ENCODE data around the gene NMNAT3.
"Not testable (repeated sequence)": the region's sequence is repeated elsewhere in the genome, so short reads cannot be mapped to it uniquely, and the experiment has no call there.

NMNAT3 gene

DNA sequence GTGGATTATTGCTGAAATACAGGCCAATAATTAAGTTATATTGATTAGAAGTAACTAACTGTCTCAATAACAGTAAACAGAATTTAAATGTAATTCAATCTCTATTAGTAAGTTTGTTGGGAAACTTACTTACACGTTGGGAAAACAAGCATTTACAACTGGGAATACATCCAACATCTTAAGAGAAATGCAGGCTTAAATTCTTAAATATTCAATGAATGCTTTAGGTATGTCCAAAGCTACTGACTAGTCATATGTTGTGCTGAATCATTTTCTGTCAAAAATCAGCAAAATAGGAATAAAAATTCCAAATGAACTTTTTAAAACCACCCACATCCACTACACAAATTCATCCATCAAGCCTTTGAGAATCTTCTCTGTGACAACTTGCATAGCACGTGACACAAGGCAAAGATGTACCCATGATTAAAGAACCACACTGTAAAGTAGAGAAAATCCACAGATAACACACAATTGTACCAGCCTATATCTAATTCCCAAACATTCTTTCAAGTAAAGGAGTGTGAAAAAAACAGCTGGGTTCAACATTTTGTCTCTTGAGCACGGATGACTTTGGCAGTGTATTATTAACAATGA is 60.0 kb downstream of the NMNAT3 start:
- no peaks in the 10 kb centered on the region for H3K36me3 ChIP-seq (ENCODE audit: control insufficient read depth in 1 of 2, insufficient read depth in 2 of 2, low read length in 2 of 2)
- no peaks in the 10 kb centered on the region for H3K27me3 ChIP-seq (ENCODE audit: control insufficient read depth in 1 of 2, insufficient read depth in 2 of 2, low read length in 2 of 2)
- no peak overlapping the region for H3K9ac ChIP-seq (ENCODE audit: low read depth in 1 of 2, low read length in 2 of 2)
- no peaks in the 10 kb centered on the region for H3K9me3 ChIP-seq (ENCODE audit: control insufficient read depth in 1 of 2, low read length in 2 of 2)
- no peaks in the 10 kb centered on the region for H3K4me1 ChIP-seq (ENCODE audit: control insufficient read depth in 1 of 2, insufficient read depth in 2 of 2, low read length in 2 of 2)
- H3K27ac ChIP-seq (ENCODE audit: low read depth, low read length): no peak overlapping the region
- no peak overlapping the region for H3K4me3 ChIP-seq (ENCODE audit: low read depth in 1 of 2, low read length in 2 of 2)

DNA sequence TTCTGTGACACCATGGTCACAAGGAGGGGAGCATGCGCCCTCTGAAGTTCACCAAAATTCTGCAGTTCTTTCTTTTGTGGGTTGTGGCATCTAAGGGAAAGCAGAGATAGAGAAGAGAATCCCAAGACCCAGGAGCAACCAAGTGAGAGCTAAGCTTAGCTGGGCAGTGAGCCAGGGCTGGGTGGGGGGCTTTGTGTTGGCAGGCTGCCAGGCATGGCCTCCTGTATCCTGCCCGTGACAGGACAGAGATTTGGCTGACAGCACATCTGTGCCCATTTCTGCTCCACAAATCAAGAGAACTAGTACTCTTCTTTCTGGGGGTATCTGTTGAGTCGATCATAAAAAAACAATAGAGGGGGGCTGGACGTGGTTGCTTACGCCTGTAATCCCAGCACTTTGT is 66.2 kb downstream of the NMNAT3 start:
- H3K9me3 ChIP-seq (ENCODE audit: control insufficient read depth in 1 of 2, low read length in 2 of 2): no peaks in the 10 kb centered on the region
- no peaks in the 10 kb centered on the region for H3K36me3 ChIP-seq (ENCODE audit: control insufficient read depth in 1 of 2, insufficient read depth in 2 of 2, low read length in 2 of 2)
- no peak overlapping the region for H3K9ac ChIP-seq (ENCODE audit: low read depth in 1 of 2, low read length in 2 of 2)
- H3K4me3 ChIP-seq (ENCODE audit: low read depth in 1 of 2, low read length in 2 of 2): no peak overlapping the region
- no peaks in the 10 kb centered on the region for H3K27me3 ChIP-seq (ENCODE audit: control insufficient read depth in 1 of 2, insufficient read depth in 2 of 2, low read length in 2 of 2)
- no peaks in the 10 kb centered on the region for H3K4me1 ChIP-seq (ENCODE audit: control insufficient read depth in 1 of 2, insufficient read depth in 2 of 2, low read length in 2 of 2)
- no peak overlapping the region for H3K27ac ChIP-seq (ENCODE audit: low read depth, low read length)

DNA sequence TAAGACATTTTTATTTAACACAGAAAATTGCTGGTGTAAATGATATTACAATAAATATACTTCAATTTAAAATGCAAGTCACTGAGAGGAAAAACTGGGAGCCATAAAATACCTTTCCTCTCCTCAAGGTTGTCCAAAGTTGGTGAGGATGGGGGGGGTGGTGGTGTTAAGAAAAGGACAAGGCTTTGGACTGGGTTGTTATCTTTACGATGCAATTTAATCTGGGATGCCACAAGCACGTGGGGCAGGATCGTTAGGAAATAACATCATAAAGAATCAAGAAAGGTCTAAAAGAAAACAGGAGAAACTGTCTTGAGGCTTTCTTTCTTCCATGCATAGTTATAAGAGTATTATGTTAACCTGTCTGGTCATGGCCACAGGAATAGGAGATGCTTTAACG is 66.9 kb downstream of the NMNAT3 start:
- H3K9me3 ChIP-seq (ENCODE audit: control insufficient read depth in 1 of 2, low read length in 2 of 2): no peaks in the 10 kb centered on the region
- no peak overlapping the region for H3K27ac ChIP-seq (ENCODE audit: low read depth, low read length)
- no peak overlapping the region for H3K4me3 ChIP-seq (ENCODE audit: low read depth in 1 of 2, low read length in 2 of 2)
- no peak overlapping the region for H3K9ac ChIP-seq (ENCODE audit: low read depth in 1 of 2, low read length in 2 of 2)
- H3K36me3 ChIP-seq (ENCODE audit: control insufficient read depth in 1 of 2, insufficient read depth in 2 of 2, low read length in 2 of 2): no peaks in the 10 kb centered on the region
- no peaks in the 10 kb centered on the region for H3K4me1 ChIP-seq (ENCODE audit: control insufficient read depth in 1 of 2, insufficient read depth in 2 of 2, low read length in 2 of 2)
- no peaks in the 10 kb centered on the region for H3K27me3 ChIP-seq (ENCODE audit: control insufficient read depth in 1 of 2, insufficient read depth in 2 of 2, low read length in 2 of 2)

DNA sequence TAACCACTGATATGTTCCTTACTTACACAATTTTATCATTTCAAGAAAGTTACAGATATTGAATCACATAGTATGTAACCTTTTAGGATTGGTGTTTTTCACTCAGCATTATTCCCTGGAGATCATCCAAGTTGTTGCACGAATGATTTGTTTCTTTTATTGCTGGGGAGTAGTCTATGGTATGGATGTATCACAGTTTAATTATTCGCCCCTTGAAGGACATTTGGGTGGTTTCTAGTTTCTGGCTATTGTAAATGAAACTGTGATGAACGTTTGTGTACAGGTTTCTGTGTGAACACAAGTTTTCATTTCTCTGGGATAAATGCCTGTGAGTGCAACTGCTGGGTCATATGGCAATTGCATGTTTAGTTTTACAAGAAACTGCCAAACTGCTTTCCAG is 68.8 kb downstream of the NMNAT3 start:
- H3K27ac ChIP-seq (ENCODE audit: low read depth, low read length): no peak overlapping the region
- H3K4me1 ChIP-seq (ENCODE audit: control insufficient read depth in 1 of 2, insufficient read depth in 2 of 2, low read length in 2 of 2): no peaks in the 10 kb centered on the region
- no peaks in the 10 kb centered on the region for H3K27me3 ChIP-seq (ENCODE audit: control insufficient read depth in 1 of 2, insufficient read depth in 2 of 2, low read length in 2 of 2)
- no peak overlapping the region for H3K9ac ChIP-seq (ENCODE audit: low read depth in 1 of 2, low read length in 2 of 2)
- H3K4me3 ChIP-seq (ENCODE audit: low read depth in 1 of 2, low read length in 2 of 2): no peak overlapping the region
- H3K36me3 ChIP-seq (ENCODE audit: control insufficient read depth in 1 of 2, insufficient read depth in 2 of 2, low read length in 2 of 2): no peaks in the 10 kb centered on the region
- no peaks in the 10 kb centered on the region for H3K9me3 ChIP-seq (ENCODE audit: control insufficient read depth in 1 of 2, low read length in 2 of 2)

DNA sequence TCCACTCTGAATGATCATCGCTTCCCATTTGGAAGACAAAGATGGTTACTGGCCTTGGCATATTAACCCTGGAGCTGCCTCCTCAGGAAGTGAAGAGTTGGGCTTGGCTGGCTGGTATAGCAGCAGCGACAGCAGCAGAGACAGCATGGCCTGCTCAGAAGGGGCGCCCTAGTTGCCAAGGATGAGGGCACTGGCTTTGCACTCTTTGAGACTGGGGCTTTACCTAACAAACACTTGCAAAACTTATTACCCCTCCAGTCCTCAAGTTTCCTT is 69.7 kb downstream of the NMNAT3 start:
- H3K36me3 ChIP-seq (ENCODE audit: control insufficient read depth in 1 of 2, insufficient read depth in 2 of 2, low read length in 2 of 2): no peaks in the 10 kb centered on the region
- no peak overlapping the region for H3K27ac ChIP-seq (ENCODE audit: low read depth, low read length)
- H3K27me3 ChIP-seq (ENCODE audit: control insufficient read depth in 1 of 2, insufficient read depth in 2 of 2, low read length in 2 of 2): no peaks in the 10 kb centered on the region
- H3K9me3 ChIP-seq (ENCODE audit: control insufficient read depth in 1 of 2, low read length in 2 of 2): no peaks in the 10 kb centered on the region
- H3K4me3 ChIP-seq (ENCODE audit: low read depth in 1 of 2, low read length in 2 of 2): no peak overlapping the region
- H3K4me1 ChIP-seq (ENCODE audit: control insufficient read depth in 1 of 2, insufficient read depth in 2 of 2, low read length in 2 of 2): no peaks in the 10 kb centered on the region
- H3K9ac ChIP-seq (ENCODE audit: low read depth in 1 of 2, low read length in 2 of 2): no peak overlapping the region

DNA sequence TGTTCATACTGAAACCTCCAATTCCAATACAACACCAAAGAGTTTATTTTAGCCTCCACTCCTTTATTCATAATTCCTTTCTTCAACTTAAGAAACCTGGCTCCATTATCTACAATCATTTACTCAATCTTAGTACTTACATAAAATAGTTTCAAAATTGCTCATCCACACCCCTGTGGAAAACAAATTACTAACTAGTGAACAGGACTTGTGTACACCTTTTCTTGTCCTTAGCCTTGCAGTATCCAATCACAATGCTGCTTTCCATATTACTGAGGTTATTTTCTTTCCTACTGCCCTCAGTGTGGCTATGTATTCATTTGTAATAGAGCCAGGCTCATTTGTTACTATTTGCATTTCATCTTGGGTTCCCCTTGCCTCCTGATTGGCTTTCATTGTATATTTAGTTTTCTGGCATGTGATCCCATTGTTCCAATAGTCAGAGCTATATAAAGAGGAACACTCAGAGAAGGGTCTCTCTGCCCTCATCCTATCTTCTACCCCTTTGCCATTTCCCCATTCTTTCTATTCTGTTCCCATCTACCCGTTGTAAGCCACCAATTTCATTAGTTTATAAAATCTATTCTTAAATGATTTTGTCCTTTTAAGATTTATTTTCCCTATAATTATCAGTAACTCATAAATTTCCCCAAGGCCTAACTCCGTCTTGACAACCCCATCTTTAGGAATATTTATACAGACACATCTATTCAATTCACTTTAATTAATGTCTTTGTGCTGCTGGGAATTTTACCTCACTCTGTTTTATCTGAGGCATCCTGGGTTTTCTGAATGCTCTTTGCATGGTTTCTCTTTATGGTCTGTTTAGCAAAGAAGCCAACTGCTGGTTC is 70.3 kb downstream of the NMNAT3 start:
- H3K9me3 ChIP-seq (ENCODE audit: control insufficient read depth in 1 of 2, low read length in 2 of 2): no peaks in the 10 kb centered on the region
- H3K27me3 ChIP-seq (ENCODE audit: control insufficient read depth in 1 of 2, insufficient read depth in 2 of 2, low read length in 2 of 2): no peaks in the 10 kb centered on the region
- H3K4me3 ChIP-seq (ENCODE audit: low read depth in 1 of 2, low read length in 2 of 2): no peak overlapping the region
- no peak overlapping the region for H3K27ac ChIP-seq (ENCODE audit: low read depth, low read length)
- H3K4me1 ChIP-seq (ENCODE audit: control insufficient read depth in 1 of 2, insufficient read depth in 2 of 2, low read length in 2 of 2): no peaks in the 10 kb centered on the region
- H3K9ac ChIP-seq (ENCODE audit: low read depth in 1 of 2, low read length in 2 of 2): no peak overlapping the region
- H3K36me3 ChIP-seq (ENCODE audit: control insufficient read depth in 1 of 2, insufficient read depth in 2 of 2, low read length in 2 of 2): no peaks in the 10 kb centered on the region

DNA sequence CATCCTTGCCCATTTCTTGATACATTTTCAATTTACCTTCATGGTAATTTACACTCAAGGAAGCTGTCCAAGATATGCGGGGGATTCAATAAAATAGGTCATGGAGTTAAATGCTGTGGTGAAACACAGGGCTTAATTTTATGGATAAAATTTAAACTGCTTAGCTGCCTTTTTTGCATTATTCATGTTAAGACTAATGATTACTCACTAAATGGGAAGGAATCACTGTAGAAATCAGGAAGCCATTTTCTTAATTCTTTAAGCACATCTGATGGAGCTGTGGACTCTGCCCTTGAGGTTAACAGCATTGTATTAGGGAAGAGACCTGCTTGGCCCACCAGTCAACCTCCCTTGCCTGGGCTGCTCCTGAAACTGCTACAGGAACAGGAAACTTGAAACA is 75.8 kb downstream of the NMNAT3 start:
- H3K27ac ChIP-seq (ENCODE audit: low read depth, low read length): no peak overlapping the region
- H3K4me1 ChIP-seq (ENCODE audit: control insufficient read depth in 1 of 2, insufficient read depth in 2 of 2, low read length in 2 of 2): no peaks in the 10 kb centered on the region
- H3K4me3 ChIP-seq (ENCODE audit: low read depth in 1 of 2, low read length in 2 of 2): no peak overlapping the region
- no peak overlapping the region for H3K9ac ChIP-seq (ENCODE audit: low read depth in 1 of 2, low read length in 2 of 2)
- H3K36me3 ChIP-seq (ENCODE audit: control insufficient read depth in 1 of 2, insufficient read depth in 2 of 2, low read length in 2 of 2): no peaks in the 10 kb centered on the region
- H3K27me3 ChIP-seq (ENCODE audit: control insufficient read depth in 1 of 2, insufficient read depth in 2 of 2, low read length in 2 of 2): no peaks in the 10 kb centered on the region
- no peaks in the 10 kb centered on the region for H3K9me3 ChIP-seq (ENCODE audit: control insufficient read depth in 1 of 2, low read length in 2 of 2)

DNA sequence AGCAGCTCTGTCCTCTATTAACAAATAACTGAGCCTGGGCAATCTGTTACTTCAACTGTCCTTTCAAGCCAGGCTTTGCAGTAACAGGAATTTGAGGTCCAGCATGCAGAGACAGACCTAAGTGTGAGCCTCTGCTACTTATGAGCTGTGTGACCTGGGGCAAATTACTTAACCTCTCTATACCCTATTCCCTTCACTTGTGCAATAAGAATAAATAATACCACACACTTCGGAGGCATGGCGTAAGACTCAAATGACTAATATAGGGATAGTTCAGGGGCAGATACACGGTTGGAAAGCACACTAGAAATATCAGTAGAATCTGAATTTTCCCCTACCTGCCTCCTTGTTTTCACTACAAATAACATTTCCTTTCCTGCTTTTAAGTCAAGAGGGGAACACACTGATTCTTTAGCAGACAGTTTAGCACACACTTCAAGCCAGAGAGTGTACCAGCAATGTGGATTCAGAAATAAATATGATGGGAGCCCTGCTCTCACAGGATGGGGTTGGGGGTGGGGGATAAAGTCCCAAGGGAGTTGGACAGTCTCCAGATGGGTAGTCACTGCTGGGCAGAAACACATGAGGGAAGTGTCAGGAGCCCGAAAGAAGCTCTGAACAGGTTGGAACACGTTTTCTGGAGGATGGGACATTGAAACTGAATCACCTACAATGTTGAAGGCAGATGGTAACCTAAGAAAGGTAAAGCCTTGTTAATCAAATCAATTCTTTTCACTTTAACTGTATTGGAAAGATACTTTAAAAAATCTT is 76.4 kb downstream of the NMNAT3 start:
- Histone ChIP-seq H3K9me3 (ENCODE audit: control insufficient read depth in 1 of 2, low read length in 2 of 2) (no peaks in the 10 kb centered on the region), H3K9ac (ENCODE audit: low read depth in 1 of 2, low read length in 2 of 2) (no peak overlapping the region), H3K27me3 (ENCODE audit: control insufficient read depth in 1 of 2, insufficient read depth in 2 of 2, low read length in 2 of 2) (no peaks in the 10 kb centered on the region), H3K36me3 (ENCODE audit: control insufficient read depth in 1 of 2, insufficient read depth in 2 of 2, low read length in 2 of 2) (no peaks in the 10 kb centered on the region), H3K4me3 (ENCODE audit: low read depth in 1 of 2, low read length in 2 of 2) (no peak overlapping the region), H3K4me1 (ENCODE audit: control insufficient read depth in 1 of 2, insufficient read depth in 2 of 2, low read length in 2 of 2) (no peaks in the 10 kb centered on the region), H3K27ac (ENCODE audit: low read depth, low read length) (no peak overlapping the region)

DNA sequence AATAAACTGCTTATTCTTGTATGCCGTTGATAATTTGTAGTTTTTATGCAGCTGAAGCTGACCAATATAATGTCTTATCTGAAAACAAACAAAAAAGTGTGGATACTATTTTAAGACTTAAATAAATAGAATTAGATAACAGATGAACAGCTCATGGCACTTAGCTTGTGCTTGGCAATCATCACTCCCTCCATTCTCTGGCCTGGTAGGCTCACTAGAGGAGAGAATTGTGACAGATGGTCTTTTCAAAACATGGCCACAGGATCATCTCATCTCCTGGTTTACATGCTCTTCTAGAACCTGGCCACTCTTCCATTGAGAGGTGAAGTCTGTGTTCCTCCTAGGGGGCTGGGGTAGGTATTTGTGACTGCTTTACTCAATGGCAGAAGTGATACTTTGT is 79.8 kb downstream of the NMNAT3 start:
- no peak overlapping the region for H3K27ac ChIP-seq (ENCODE audit: low read depth, low read length)
- H3K9me3 ChIP-seq (ENCODE audit: control insufficient read depth in 1 of 2, low read length in 2 of 2): no peaks in the 10 kb centered on the region
- no peaks in the 10 kb centered on the region for H3K36me3 ChIP-seq (ENCODE audit: control insufficient read depth in 1 of 2, insufficient read depth in 2 of 2, low read length in 2 of 2)
- H3K4me1 ChIP-seq (ENCODE audit: control insufficient read depth in 1 of 2, insufficient read depth in 2 of 2, low read length in 2 of 2): no peaks in the 10 kb centered on the region
- no peak overlapping the region for H3K4me3 ChIP-seq (ENCODE audit: low read depth in 1 of 2, low read length in 2 of 2)
- H3K9ac ChIP-seq (ENCODE audit: low read depth in 1 of 2, low read length in 2 of 2): no peak overlapping the region
- H3K27me3 ChIP-seq (ENCODE audit: control insufficient read depth in 1 of 2, insufficient read depth in 2 of 2, low read length in 2 of 2): no peaks in the 10 kb centered on the region

DNA sequence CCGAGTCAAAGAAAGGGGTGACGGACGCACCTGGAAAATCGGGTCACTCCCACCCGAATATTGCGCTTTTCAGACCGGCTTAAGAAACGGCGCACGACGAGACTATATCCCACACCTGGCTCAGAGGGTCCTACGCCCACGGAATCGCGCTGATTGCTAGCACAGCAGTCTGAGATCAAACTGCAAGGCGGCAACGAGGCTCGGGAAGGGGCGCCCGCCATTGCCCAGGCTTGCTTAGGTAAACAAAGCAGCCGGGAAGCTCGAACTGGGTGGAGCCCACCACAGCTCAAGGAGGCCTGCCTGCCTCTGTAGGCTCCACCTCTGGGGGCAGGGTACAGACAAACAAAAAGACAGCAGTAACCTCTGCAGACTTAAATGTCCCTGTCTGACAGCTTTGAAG is 86.6 kb downstream of the NMNAT3 start:
- H3K4me3 ChIP-seq (ENCODE audit: low read depth in 1 of 2, low read length in 2 of 2); H3K9ac ChIP-seq (ENCODE audit: low read depth in 1 of 2, low read length in 2 of 2); H3K9me3 ChIP-seq (ENCODE audit: control insufficient read depth in 1 of 2, low read length in 2 of 2); H3K27me3 ChIP-seq (ENCODE audit: control insufficient read depth in 1 of 2, insufficient read depth in 2 of 2, low read length in 2 of 2); H3K27ac ChIP-seq (ENCODE audit: low read depth, low read length); H3K36me3 ChIP-seq (ENCODE audit: control insufficient read depth in 1 of 2, insufficient read depth in 2 of 2, low read length in 2 of 2); H3K4me1 ChIP-seq (ENCODE audit: control insufficient read depth in 1 of 2, insufficient read depth in 2 of 2, low read length in 2 of 2): not testable (repeated sequence)

Measured in duodenal mucosa (tissue), 2 donors.